Peyer's patch (tissue), 4 donors: Measurements from ENCODE around the gene SLC19A3. TPM values are rescaled to one million over a fixed set of nuclear protein-coding genes. Genes with fewer than 3 reads are reported as not detected.

ENCODE experiments used
- DNase-seq, 3 donors: peaks; one replicate each; pipeline ENCODE4 v3.0.0-alpha.2; 2017 to 2019
- H3K27ac ChIP-seq, 4 donors: fragments of 200-600 bp; sonication (generic); one replicate each; pipeline ENCODE4 v1.5.1; 2016 to 2019
- H3K27me3 ChIP-seq, 2 donors: fragments of 200-600 bp; sonication (generic); one replicate each; pipeline ENCODE4 v1.5.1; 2019
- H3K36me3 ChIP-seq, 3 donors: fragments of 200-600 bp; sonication (generic); one replicate each; pipeline ENCODE4 v1.5.1; 2016 to 2019
- H3K4me1 ChIP-seq, 4 donors: fragments of 200-600 bp; sonication (generic); one replicate each; pipeline ENCODE4 v1.5.1; 2016 to 2019
- H3K4me3 ChIP-seq, 4 donors: fragments of 200-600 bp; sonication (generic); 1 replicate in 3 of 4; 2 replicates in 1 of 4; pipeline ENCODE4 v1.5.1; 2016 to 2019; ENCODE audit warnings: mild to moderate bottlenecking in 1 of 4
- H3K9me3 ChIP-seq, 4 donors: fragments of 200-600 bp; sonication (generic); one replicate each; pipeline ENCODE4 v1.5.1; 2016 to 2019; ENCODE audit warnings: mild to moderate bottlenecking in 1 of 4
- POLR2A ChIP-seq, 2 donors: fragments of 450-650 bp; IDR thresholded peaks; one replicate each; pipeline ENCODE4 v1.5.1; 2017; ENCODE audit warnings: antibody characterized with exemption in 2 of 2, mild to moderate bottlenecking in 2 of 2, moderate library complexity in 2 of 2
- total RNA-seq, 4 donors: library from RNA; depleted of rRNA; stranded (reverse); fragments of >200 nt; gene quantifications; one replicate each; pipeline ENCODE4 v1.1.0, GENCODE V29; 2016
- TF ChIP-seq, protein P1 (sequence below), 6 experiments: fragments of 450-650 bp in 4 of 6; fragments of 200-600 bp in 2 of 6; sonication (generic) in 1 of 6; IDR thresholded peaks; one replicate each; pipeline ENCODE4 v1.5.1; 2017 to 2019; ENCODE audit warnings: antibody characterized with exemption in 6 of 6, mild to moderate bottlenecking in 3 of 6, moderate library complexity in 1 of 6

The SLC19A3 gene
- total RNA-seq, 4 donors from 2014 or later, result 5.0 to 40.0 (median 23.1) TPM

GRCh38 chr2:227701556-227701955, 16.3 kb downstream of the SLC19A3 start:
- no peak overlapping the region for H3K27ac ChIP-seq
- H3K9me3 ChIP-seq, result no peaks in the 10 kb centered on the region
- H3K4me1 ChIP-seq, result peaks cover 0 to 12% (median 0%) of the 10 kb centered on the region in 4 donors
- TF ChIP-seq, protein P1, sequence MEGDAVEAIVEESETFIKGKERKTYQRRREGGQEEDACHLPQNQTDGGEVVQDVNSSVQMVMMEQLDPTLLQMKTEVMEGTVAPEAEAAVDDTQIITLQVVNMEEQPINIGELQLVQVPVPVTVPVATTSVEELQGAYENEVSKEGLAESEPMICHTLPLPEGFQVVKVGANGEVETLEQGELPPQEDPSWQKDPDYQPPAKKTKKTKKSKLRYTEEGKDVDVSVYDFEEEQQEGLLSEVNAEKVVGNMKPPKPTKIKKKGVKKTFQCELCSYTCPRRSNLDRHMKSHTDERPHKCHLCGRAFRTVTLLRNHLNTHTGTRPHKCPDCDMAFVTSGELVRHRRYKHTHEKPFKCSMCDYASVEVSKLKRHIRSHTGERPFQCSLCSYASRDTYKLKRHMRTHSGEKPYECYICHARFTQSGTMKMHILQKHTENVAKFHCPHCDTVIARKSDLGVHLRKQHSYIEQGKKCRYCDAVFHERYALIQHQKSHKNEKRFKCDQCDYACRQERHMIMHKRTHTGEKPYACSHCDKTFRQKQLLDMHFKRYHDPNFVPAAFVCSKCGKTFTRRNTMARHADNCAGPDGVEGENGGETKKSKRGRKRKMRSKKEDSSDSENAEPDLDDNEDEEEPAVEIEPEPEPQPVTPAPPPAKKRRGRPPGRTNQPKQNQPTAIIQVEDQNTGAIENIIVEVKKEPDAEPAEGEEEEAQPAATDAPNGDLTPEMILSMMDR (IDR thresholded peaks at IDR 0.05), result no peak
- TF ChIP-seq POLR2A (IDR thresholded peaks at IDR 0.05), result no peak
- DNase-seq, result no peak
- H3K27me3 ChIP-seq, result no peaks in the 10 kb centered on the region
- H3K36me3 ChIP-seq, result no peaks in the 10 kb centered on the region
- no peak overlapping the region for H3K4me3 ChIP-seq

DNA sequence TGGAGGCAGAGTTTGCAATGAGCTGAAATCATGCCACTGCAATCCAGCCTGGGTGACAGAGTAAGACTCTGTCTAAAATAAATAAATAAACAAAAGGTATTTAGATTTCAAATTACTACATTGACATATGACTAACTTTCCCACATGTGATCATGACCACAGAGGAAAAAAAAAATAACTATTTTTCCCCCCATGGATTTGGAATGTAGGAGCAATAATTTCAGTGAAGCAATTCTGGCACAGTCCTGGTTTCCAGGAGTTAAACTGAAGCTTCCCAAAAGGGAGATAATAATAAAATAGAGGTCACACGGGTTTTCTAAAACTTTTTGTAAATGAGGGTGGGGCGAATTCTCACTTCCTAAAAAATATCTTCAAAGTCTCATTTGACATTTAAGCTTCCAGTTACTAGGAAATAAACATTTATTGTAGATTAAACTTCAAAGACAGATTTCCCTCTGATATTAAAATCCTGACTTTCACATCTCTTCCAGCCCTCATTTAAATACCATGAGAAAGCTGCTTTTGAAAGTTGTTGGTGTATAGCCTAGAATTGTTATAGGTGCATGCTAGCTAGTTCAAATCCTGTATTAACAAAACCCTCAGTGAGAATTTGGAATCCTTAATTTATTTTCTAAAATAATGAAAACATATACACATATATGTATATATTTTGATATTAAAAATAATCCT, 20.7 kb downstream of the SLC19A3 start:
- no peaks in the 10 kb centered on the region for H3K4me1 ChIP-seq
- no peak overlapping the region for H3K4me3 ChIP-seq
- no peaks in the 10 kb centered on the region for H3K9me3 ChIP-seq
- TF ChIP-seq, protein P1 (IDR thresholded peaks at IDR 0.05), result no peak
- no peak for TF ChIP-seq POLR2A (IDR thresholded peaks at IDR 0.05)
- H3K27ac ChIP-seq, result no peak overlapping the region
- no peaks in the 10 kb centered on the region for H3K36me3 ChIP-seq
- H3K27me3 ChIP-seq, result no peaks in the 10 kb centered on the region
- no peak for DNase-seq

- no peaks in the 10 kb centered on the region for H3K36me3 ChIP-seq
- TF ChIP-seq POLR2A (IDR thresholded peaks at IDR 0.05), result no peak
- TF ChIP-seq, protein P1 (IDR thresholded peaks at IDR 0.05), result no peak
- H3K4me3 ChIP-seq, result no peak overlapping the region
- no peaks in the 10 kb centered on the region for H3K27me3 ChIP-seq
- DNase-seq, result no peak
- no peaks in the 10 kb centered on the region for H3K9me3 ChIP-seq
- H3K27ac ChIP-seq, result no peak overlapping the region
- H3K4me1 ChIP-seq, result no peaks in the 10 kb centered on the region
Observed at GRCh38 chr2:227687189-227687588, 30.6 kb downstream of the SLC19A3 start.

DNA sequence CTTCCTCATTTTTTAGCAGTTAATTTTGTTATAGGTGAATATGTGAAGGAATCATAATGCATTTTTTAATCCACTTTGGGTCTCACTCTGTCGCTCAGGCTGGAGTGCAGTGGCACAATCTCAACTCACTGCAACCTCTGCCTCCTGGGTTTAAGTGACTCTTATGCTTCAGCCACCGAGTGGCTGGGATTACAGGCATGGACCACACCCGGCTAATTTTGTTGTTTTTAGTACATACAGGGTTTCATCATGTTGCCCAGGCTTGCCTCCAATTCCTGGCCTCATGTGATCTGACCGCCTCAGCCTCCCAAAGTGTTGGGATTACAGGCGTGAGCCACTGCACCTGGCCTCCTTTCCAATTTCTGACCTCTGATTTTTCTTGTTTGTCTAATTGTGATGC, 33.6 kb downstream of the SLC19A3 start:
- Histone ChIP-seq H3K27ac (no peak overlapping the region), H3K4me3 (no peak overlapping the region), H3K36me3 (no peaks in the 10 kb centered on the region), H3K27me3 (no peaks in the 10 kb centered on the region), H3K9me3 (no peaks in the 10 kb centered on the region), H3K4me1 (no peaks in the 10 kb centered on the region)
- no peak for DNase-seq
- TF ChIP-seq, protein P1 (IDR thresholded peaks at IDR 0.05), result no peak
- TF ChIP-seq POLR2A (IDR thresholded peaks at IDR 0.05), result no peak

- H3K36me3 ChIP-seq, result no peaks in the 10 kb centered on the region
- H3K4me3 ChIP-seq, result no peak overlapping the region
- H3K9me3 ChIP-seq, result no peaks in the 10 kb centered on the region
- no peaks in the 10 kb centered on the region for H3K27me3 ChIP-seq
- TF ChIP-seq, protein P1 (IDR thresholded peaks at IDR 0.05), result no peak
- TF ChIP-seq POLR2A (IDR thresholded peaks at IDR 0.05), result no peak
- H3K4me1 ChIP-seq, result no peaks in the 10 kb centered on the region
- H3K27ac ChIP-seq, result no peak overlapping the region
- DNase-seq, result no peak
Observed at GRCh38 chr2:227677928-227678327, 39.9 kb downstream of the SLC19A3 start.
